Testis (tissue), 2 donors: Measurements from ENCODE around the gene ART4.

ENCODE experiments used
- POLR2A ChIP-seq: fragments of 450-650 bp; IDR thresholded peaks from one replicate; pipeline ENCODE4 v1.6.1; 2017; ENCODE audit warnings: antibody characterized with exemption, mild to moderate bottlenecking, moderate library complexity
- TF ChIP-seq, protein P1 (sequence below), 3 experiments: fragments of 450-650 bp in 2 of 3; fragments of 200-600 bp in 1 of 3; sonication (generic) in 1 of 3; IDR thresholded peaks; one replicate each; pipeline ENCODE4 v1.5.1; 2016 to 2019; ENCODE audit warnings: antibody characterized with exemption in 3 of 3, mild to moderate bottlenecking in 2 of 3, moderate library complexity in 1 of 3

DNA sequence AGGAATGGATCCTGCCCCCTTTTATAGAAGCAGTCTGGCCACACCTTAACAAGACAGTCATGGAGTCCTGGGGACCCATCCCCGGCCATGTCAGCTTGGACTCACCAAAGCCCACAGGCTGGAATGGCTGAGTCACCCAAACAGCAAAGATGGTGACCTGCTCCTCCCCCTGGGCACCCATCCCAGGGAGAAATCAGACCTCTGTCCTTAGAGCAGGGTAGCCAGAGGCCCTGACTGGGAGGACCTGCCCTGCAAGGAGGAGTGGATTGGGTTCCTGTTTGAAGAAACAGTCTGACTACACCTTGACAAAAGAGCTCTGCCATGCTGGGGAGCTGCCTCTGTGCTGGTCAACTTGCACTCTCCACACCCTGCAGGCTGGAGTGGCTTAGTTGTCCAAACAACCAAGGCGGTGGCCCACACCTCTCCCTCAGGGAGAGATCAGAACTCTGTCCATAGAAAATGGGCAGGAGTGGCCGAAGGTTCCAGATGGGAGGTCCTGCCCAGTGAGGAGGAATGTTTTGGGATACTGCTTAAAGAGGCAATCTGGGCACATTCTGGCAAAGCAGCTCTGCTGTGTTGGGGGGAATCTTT is 25.7 kb upstream of the ART4 start:
- TF ChIP-seq, protein P1, sequence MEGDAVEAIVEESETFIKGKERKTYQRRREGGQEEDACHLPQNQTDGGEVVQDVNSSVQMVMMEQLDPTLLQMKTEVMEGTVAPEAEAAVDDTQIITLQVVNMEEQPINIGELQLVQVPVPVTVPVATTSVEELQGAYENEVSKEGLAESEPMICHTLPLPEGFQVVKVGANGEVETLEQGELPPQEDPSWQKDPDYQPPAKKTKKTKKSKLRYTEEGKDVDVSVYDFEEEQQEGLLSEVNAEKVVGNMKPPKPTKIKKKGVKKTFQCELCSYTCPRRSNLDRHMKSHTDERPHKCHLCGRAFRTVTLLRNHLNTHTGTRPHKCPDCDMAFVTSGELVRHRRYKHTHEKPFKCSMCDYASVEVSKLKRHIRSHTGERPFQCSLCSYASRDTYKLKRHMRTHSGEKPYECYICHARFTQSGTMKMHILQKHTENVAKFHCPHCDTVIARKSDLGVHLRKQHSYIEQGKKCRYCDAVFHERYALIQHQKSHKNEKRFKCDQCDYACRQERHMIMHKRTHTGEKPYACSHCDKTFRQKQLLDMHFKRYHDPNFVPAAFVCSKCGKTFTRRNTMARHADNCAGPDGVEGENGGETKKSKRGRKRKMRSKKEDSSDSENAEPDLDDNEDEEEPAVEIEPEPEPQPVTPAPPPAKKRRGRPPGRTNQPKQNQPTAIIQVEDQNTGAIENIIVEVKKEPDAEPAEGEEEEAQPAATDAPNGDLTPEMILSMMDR (IDR thresholded peaks at IDR 0.05) = no peak
- TF ChIP-seq POLR2A = no peak
